NCI-H2227 (cell line): ENCODE measurements around the gene HMCN1.

ENCODE experiments used
- DNase-seq: peaks from one replicate; lab custom pipeline; 2025; ENCODE audit not compliant: unreplicated experiment; lab: John Stamatoyannopoulos, UW

HMCN1 gene

DNA sequence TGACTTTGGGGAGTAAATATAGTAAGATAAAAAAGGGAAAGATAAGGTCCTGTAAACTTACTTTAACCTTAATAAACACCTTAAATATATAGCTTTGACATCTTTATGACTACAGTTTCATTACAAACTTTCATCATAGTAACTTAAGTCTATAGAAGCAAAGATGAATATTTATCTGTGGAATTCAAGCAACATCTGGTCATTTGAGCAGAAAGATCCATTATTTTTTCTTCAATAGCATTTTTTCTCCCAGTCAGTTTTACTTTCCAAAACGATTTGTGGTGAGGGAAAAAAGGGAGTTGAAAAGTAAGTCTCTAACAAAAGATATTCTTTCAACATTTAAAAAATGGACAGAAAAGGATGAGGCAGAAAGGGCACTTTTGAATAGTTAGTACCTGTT lies 69.0 kb downstream of the HMCN1 start:
- no peak for DNase-seq

DNA sequence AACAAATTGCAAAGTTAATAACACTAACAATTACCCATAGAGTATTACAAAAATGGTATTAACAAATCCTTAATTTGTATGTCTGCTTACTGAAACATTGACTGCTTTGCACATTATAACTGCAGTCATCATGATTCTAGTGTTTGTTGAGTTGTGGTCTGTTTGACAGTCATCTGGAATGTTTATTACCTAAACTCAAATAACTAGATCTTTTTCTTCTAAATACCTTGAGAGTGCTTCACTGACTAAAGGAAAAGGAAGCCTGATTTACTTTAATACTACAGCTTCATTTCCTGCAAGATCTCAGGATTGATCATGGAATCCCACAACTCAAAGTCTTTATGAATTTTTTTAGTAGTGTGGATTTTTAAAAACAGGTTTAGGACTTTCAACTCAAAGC lies 70.0 kb downstream of the HMCN1 start:
- no peak for DNase-seq

DNA sequence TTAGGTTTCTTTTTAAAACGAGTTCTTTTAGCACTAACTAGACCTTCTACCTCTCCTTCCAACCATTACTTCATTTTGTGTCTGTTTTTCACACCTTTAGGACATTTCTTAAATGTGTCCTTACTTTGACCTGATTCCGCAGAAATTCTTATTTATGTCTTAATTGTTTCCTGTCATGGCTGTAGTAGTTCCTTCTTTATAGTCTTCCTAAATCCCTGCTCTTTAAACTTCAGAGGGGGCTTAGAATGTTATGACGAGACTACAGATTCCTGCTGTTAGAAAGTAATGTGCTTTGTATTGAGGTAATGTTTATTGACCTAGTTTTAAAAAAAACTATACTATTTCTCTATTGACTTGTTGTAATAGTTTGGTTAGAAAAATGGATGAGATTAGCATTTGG lies 70.4 kb downstream of the HMCN1 start:
- DNase-seq: no peak

DNA sequence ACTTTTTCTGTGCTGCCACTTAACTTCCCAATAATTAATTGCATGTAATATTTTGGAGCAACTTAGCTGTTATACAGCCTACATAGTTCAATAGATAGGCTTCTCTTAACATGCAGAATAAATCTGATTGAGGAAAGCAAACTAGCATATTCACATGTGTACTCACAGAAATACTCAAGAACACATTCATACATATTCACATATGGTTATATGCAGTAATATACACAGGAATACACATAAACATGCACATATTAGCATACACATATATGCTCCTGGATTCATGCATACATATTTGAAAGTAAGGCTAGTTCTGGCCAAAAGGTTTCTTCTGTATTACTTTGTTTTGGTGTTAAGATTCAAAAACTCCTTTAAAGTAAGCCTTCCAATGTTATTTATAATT lies 73.1 kb downstream of the HMCN1 start:
- no peak for DNase-seq

DNA sequence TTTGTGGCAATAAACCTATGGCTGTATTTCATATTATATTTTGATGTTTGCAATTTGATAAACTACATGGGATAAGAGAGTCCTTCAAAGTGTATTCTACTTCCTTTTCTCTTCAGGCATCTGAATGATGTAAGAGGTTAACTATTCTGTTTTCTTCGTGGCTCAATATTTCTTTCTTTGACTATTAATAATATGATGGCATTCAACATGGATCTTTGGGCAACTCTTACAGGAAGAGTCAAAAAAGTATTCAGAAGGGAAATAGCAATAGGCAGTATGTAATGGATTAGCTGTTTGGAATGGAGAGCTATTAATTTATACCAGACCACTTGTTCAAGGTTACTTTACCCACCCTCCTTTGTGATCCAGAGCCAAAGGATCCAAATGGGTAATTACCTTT lies 74.4 kb downstream of the HMCN1 start:
- DNase-seq: no peak

DNA sequence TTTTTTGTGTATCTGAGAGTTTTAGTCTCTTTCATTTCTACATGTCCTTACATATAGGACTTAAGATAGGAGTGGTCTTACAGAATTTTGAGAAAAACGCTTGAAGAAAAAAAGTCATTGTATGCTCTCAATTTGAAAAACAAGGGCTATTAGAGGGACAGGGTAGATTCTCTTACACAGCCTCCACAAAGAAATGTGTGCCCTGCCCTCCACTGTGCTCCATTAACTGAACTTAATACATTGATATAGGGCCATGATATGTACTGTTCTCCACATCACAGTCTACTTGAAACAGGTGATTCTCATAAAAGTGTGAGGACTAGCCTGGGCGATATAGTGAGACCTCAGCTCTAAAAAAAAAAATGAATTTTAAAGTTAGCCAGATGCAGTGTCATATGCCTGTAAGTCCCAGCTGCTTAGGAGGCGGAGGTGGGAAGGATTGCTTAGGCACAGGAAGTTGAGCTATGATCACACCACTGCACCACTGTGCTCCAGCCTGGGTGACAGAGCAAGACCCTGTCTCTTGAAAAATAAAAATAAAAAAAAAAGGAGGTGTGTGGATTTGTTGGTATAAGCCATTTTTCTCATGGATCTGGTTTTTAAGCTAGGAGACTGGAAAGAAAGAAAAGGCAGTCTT lies 77.0 kb downstream of the HMCN1 start:
- no peak for DNase-seq

DNA sequence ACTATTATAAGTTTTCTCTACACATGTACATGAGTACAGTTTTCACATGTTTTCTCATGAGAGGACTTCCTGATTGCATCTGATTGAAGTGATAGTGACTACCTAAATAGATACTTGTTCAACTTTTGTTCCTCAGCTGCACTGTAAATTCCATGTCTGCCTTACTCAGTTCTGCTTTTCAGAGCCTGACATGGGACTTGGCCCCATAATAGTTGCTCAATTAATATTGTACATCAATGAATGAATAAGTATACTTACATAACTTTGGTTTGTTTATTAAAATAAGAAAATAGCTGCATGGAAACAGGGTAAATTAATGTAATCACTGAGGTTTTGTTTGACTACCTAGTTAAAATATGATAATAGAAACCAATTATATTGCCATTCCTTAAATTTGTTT lies 78.7 kb downstream of the HMCN1 start:
- DNase-seq: no peak

DNA sequence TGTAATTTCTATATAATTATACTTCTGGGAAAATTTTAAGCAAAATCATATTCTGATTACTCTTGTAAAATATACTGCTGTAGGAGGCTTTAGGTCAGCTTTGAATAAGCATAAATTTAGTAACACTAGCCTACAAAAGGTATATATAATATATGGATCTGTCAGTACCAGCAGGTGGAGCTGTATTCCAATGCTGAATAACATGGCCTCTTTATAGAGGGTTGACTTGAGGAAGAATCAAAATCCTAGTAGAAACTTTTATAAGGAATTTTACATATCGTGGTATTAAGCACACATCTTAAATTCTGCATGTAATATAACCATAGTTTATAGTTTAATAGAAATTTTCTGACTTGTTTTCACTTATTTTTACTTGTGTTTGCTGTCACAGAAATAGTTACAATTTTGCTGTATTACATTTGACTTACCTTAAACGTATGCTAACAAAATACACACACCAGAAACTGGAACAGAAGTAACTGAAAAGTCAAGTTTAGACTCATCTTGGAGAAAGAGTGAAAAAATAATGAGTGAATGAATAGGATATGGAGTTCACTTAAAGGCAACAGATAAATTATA lies 79.3 kb downstream of the HMCN1 start:
- no peak for DNase-seq

DNA sequence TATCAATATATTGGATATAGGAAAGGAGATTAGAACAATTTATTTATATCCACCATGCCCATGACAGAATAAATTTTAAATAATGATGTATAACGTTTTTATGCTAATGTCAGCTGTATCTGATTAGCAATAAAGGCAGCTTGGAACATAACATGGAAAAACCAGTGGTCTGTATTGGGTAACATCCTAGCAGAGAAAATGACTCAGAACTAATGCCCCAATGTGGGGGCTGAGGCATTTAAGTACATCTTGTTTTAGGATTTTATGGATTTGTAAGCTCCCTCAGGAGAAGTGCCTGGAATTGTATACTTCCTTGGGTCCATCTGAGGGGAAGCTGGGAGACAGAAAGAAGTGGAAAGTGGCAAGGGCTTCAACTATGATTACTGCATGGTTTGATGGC lies 82.3 kb downstream of the HMCN1 start:
- no peak for DNase-seq

DNA sequence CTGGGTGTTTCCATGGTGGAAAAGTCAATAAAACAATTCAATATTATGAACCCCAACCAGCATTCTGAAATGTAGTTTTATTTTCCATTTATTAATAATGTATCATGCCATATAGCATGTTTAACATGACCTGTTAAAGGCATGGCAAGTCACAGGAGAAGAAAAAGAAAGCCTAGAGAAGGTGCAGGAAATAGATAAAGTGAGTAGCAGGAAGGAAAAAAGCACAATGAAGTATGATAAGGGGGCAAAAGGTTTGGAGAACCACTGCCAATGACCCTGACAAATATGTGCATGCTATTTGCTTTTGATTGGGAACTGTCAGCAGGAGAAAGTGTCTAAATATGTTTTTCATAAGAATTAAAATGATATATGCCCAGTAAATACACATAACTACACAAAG lies 85.6 kb downstream of the HMCN1 start:
- DNase-seq: no peak

DNA sequence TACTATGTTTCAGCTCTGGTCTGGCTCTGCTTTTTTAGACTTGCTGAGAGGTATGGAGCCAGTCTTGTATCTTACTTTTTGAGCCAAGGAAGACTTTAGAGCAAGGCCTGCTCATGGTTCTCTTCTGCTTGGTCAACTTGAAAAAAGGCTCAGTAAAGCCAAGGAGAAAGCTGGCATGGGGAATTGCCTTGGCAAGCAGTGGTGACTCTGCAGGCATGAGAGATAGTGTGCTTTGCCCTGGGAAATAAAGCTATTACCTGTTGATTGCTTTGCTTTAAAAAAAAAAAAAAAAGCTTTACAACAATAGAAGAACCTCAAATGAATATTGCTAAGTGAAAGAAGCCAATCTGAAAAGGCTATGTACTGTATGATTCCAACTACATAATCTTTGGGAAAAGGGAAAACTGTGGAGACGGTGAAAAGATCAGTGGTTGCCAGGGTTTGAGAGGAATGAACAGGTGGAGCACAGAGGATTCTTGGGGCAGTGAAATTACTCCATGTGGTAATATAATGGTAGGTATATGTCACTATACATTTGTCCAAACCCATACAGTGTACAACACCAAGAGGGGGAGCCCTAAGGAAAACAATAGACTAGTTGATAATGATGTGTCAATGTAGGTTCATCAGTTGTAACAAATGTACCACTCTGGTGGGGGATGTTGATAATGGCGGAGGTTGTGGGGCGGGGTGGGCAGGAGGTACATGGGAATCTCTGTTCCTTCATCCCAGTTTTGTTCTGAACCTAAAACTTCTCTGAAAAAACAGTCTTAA lies 87.6 kb downstream of the HMCN1 start:
- no peak for DNase-seq

DNA sequence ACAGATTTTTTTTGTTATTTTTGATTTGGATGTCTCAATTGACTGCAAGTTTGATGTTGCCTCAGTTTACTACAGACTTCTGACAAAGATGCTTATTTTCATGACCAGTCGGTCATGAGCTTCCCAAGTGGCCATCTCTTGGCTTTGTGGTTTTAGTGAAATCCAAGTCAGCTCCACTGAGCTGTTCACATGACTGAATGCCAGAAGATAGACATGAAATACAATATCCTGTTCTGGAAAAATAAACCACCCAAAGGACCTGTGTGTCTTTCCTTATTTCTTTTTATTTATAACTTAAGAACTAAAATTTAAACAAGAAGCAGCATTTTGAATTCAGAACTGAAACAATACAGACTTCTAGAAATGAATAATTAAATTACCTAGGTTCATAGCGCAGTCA lies 89.3 kb downstream of the HMCN1 start:
- no peak for DNase-seq

DNA sequence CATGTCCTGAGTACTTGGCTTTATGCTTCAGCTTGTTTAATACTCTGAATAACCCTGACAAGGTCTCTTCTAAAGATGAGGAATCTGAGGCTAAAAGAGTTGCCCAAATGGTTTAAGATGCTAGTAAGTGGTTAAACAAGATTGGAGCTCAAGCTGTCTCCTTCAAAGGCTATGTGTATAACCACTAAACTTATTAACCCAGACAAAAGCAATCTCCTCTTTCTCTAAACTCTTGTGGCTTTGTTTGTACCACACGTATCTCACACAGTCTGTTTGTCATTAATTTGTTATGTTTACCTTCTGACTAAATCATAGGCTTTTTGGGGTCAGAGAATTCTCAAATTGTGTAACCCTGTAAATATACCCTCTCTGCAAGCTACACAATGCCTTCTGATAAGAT lies 89.9 kb downstream of the HMCN1 start:
- no peak for DNase-seq

DNA sequence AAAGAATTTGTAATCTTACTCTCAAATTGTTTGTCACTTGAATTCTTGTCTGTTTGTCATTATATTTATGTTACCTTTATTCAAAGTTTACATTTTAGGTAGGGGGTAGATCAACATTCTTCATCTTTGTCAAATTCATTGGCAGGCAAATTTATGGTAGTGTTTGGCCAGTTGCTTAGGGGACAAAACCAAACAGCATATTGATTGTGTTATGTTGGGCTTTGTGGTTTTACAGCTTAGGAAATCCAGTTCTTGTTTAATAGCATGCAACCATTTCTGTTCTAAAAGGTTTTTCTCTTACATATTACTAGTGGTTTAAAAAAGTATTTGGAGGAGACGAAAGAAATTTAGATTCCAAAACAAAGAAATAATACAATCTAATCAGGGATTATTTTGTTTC lies 91.4 kb downstream of the HMCN1 start:
- DNase-seq: no peak

DNA sequence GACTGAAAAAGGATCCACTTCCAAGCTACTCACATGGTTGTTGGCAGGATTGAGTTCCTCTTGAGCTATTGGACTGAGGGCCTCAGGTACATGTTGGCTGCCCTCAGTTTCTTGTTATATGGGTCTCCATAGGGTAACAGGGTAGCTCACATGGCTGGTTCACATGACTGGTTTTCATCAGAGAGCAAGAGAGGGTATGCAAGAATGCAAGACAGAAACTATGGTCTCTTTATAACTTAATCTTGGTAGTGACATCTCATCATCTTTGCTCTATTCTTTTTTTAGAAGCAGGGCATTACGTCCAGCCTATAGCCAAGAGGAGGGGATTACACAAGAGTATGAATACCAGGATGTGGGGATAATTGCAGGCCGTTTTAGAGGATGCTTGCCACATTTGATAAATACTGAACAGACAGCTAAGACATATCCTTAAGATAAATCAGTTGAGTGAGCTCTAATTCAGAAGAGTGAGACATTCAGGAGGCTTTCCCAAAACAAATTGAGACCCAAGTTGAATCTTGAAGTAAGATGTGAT lies 100.2 kb downstream of the HMCN1 start:
- no peak for DNase-seq

DNA sequence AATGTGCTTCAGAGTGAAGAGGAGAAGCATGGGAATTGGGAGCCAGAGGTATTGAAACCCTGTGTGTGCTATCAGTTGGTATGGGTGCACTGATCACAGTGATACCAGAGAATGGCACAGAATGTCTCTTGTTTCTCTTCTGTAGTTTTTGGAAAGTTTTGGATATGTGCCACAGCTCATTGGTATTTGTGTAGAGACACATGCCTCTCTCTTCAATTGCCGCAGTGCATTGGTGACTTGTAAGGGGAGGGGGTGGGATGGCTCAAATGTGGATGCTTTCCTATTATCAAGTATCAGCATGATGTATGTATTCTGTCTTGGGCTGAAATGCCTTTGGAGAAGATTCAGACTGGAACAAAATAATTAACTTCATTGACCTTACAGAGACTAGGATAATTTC lies 101.0 kb downstream of the HMCN1 start:
- DNase-seq: no peak

DNA sequence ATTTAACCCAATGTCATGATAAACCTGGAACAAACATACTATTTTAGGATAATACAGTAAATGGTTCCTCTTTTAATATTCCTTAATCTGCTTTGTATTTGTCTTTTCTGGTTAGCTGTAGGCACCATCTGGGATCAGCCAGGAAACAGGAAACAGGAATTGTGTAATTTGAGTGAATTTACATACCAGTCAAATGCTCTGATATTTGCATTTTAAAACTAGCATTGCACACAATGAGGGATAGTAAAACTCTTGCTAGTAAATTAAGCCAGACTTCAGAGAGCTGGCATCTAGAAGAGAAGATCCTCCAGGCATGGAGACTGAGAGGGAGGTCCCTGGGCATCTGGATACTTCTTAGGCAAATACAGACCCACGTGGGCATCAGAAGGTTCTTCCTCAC lies 103.5 kb downstream of the HMCN1 start:
- no peak for DNase-seq

DNA sequence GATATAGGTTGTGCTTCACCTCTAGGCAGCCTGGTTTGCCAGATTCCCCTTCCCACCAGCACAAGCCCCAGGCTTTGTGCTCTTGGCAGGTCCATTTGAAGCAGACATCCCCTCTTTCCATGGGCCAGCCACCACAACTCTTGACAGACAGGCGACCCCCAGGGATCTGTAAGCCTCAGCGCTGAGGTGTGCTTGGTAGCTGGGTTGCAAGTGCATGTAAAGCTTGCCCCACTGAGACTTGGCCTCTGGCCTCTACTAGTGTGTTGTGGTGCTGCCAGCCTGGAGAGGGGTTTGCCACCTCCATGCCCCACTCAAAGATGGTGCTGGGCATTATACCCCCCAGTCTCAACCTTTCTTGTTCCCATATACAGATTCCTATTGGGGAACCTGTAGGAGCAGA lies 103.9 kb downstream of the HMCN1 start:
- DNase-seq: no peak

DNA sequence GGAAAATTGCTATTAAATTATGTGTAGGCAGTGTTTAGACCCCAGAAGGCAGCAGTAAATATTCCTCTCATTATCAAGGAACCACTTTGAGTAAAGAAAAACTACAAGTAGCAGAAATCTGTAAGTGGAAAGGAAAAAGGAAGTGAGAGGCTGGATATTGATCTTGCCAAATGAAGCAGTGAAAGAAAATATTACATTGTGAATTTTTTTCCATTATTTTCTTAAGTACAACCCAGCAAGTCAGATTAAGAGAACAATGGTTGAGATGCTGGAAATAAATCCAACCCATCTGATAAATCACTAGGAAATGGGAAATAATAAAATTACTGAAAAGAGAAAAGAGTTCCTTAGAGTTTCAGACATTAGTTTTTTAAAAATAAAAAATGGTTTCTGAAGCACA lies 106.7 kb downstream of the HMCN1 start:
- no peak for DNase-seq

DNA sequence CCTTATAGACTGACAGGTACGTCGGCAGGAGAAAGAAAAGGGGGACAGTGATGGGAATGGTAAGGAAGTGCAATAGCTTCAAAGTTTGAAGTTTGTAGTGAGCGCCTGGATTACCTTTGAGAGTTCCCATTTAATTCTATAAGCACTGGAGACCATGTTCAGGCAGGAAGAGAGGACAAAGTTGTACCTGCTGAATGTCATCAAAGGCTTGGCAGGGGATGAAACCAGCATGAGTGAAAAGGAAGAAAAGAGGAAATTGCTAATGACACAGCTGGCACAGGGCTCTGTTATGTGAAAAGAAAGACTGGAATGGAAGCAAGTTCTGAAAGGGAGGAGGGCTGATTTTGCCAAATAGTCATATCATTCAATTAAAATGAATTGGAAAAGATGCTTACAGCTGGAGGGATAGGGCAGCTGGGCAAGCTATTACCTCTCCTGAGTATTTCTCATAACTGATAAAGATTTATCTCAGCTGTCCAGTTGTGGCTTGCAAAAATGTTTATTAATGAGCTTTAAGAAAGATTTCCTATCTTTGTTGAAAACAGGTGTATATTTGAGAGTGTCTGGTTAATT lies 109.2 kb downstream of the HMCN1 start:
- DNase-seq: no peak

DNA sequence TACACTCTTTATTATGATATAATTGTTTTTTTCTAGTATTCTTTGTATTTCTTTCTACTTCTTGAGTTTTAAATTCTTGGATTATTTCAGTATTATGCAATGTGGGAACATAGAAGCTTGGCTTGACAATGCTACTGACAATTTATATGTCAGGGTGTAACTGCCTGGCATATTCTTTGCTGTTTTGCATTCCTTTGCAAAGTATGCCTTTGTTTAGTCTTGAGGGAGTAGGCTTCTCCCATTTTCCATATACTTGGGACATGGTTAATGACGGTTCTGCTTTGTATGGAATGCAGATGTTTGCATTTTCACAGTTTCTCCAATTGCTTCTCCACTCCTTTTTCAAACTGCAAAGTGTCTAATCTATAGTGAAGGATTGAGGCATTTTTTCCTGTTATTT lies 109.8 kb downstream of the HMCN1 start:
- DNase-seq: no peak
